GM06990 (cell line): ENCODE measurements around the gene RALGPS1.

Source experiments
- DNase-seq: peaks from one replicate; pipeline ENCODE4 v3.0.0-alpha.2; 2011; ENCODE audit not compliant: insufficient read length; ENCODE audit errors: extremely low read depth
- H3K27me3 ChIP-seq: replicated peaks from 2 replicates; pipeline ENCODE4 v1.6.0; 2011; ENCODE audit warnings: low read length; ENCODE audit not compliant: control insufficient read depth, insufficient read depth
- H3K36me3 ChIP-seq: 2 replicates; pipeline ENCODE4 v1.5.1; 2011; ENCODE audit warnings: low read length; ENCODE audit not compliant: control insufficient read depth, insufficient read depth
- H3K4me3 ChIP-seq: replicated peaks from 2 replicates; pipeline ENCODE4 v1.5.1; 2011; ENCODE audit warnings: low read depth, mild to moderate bottlenecking, control low read depth, low read length
- CTCF ChIP-seq: IDR thresholded peaks from 2 replicates; pipeline ENCODE4 v1.5.1; 2011; ENCODE audit warnings: low read length, control low read depth, mild to moderate bottlenecking, inconsistent platforms; ENCODE audit not compliant: insufficient read depth, poor library complexity, severe bottlenecking

RALGPS1 gene

GRCh38 chr9:127090341-127090985 lies 175.9 kb downstream of the RALGPS1 start:
- Histone ChIP-seq H3K4me3 (no peak overlapping the region), H3K27me3 (no peaks in the 10 kb centered on the region), H3K36me3 (no peaks in the 10 kb centered on the region)
- no peak for DNase-seq
- TF ChIP-seq CTCF: no peak

GRCh38 chr9:127091526-127091925 lies 176.9 kb downstream of the RALGPS1 start:
- no peaks in the 10 kb centered on the region for H3K36me3 ChIP-seq
- TF ChIP-seq CTCF: no peak
- H3K4me3 ChIP-seq: no peak overlapping the region
- no peaks in the 10 kb centered on the region for H3K27me3 ChIP-seq
- no peak for DNase-seq

GRCh38 chr9:127092041-127092608 lies 177.5 kb downstream of the RALGPS1 start:
- TF ChIP-seq CTCF: no peak
- H3K27me3 ChIP-seq: no peaks in the 10 kb centered on the region
- no peak for DNase-seq
- no peak overlapping the region for H3K4me3 ChIP-seq
- H3K36me3 ChIP-seq: no peaks in the 10 kb centered on the region

GRCh38 chr9:127093319-127094020 lies 178.9 kb downstream of the RALGPS1 start:
- no peak for DNase-seq
- Histone ChIP-seq H3K27me3 (no peaks in the 10 kb centered on the region), H3K4me3 (no peak overlapping the region), H3K36me3 (no peaks in the 10 kb centered on the region)
- TF ChIP-seq CTCF: no peak

GRCh38 chr9:127095411-127095810 lies 180.8 kb downstream of the RALGPS1 start:
- TF ChIP-seq CTCF: no peak
- no peak for DNase-seq
- H3K27me3 ChIP-seq: no peaks in the 10 kb centered on the region
- no peak overlapping the region for H3K4me3 ChIP-seq
- no peaks in the 10 kb centered on the region for H3K36me3 ChIP-seq
